GM23338 (cell line): ENCODE data around the gene CACNB1. TPM values are rescaled to one million over a fixed set of nuclear protein-coding genes. Genes with fewer than 3 reads are reported as not detected.

Experiments
- ATAC-seq: fragments of 200-7000 bp; cut with Tn5 transposase; 3 replicates; pipeline ENCODE4 v1.9.1; 2020
- DNase-seq: peaks from one replicate; pipeline ENCODE4 v3.0.0-alpha.2; 2015; ENCODE audit warnings: low spot score
- H2AFZ ChIP-seq: fragments of 200-600 bp; sonication (generic); 2 replicates; pipeline ENCODE4 v1.8.0; 2016; ENCODE audit warnings: antibody characterized with exemption, mild to moderate bottlenecking, moderate library complexity
- H3F3A ChIP-seq: fragments of 200-600 bp; sonication (generic); replicated peaks from 2 replicates; pipeline ENCODE4 v1.8.0; 2017; ENCODE audit warnings: antibody characterized with exemption, mixed run types, low read depth
- H3K27ac ChIP-seq: fragments of 200-600 bp; sonication (generic); 2 replicates; pipeline ENCODE4 v1.6.1; 2016; ENCODE audit warnings: low read depth
- H3K27me3 ChIP-seq: fragments of 200-600 bp; sonication (generic); 2 replicates; pipeline ENCODE4 v1.8.0; 2016; ENCODE audit warnings: mild to moderate bottlenecking, mixed run types, moderate library complexity; ENCODE audit not compliant: insufficient read depth
- H3K36me3 ChIP-seq: fragments of 200-600 bp; sonication (generic); 2 replicates; pipeline ENCODE4 v1.8.0; 2016; ENCODE audit warnings: mild to moderate bottlenecking; ENCODE audit not compliant: insufficient read depth
- H3K4me1 ChIP-seq: fragments of 200-600 bp; sonication (generic); 2 replicates; pipeline ENCODE4 v1.8.0; 2016; ENCODE audit warnings: mild to moderate bottlenecking, moderate library complexity; ENCODE audit not compliant: insufficient read depth
- H3K4me2 ChIP-seq: fragments of 200-600 bp; sonication (generic); 2 replicates; pipeline ENCODE4 v1.7.1; 2017; ENCODE audit warnings: mixed run types
- H3K4me3 ChIP-seq: fragments of 200-600 bp; sonication (generic); 2 replicates; pipeline ENCODE4 v1.6.1; 2016; ENCODE audit warnings: mixed run types
- H3K79me2 ChIP-seq: fragments of 200-600 bp; sonication (generic); replicated peaks from 2 replicates; pipeline ENCODE4 v1.8.0; 2017; ENCODE audit warnings: mild to moderate bottlenecking; ENCODE audit not compliant: insufficient read depth
- H3K9me2 ChIP-seq: fragments of 200-600 bp; sonication (generic); 2 replicates; pipeline ENCODE4 v1.8.0; 2017; ENCODE audit not compliant: insufficient read depth
- H4K20me1 ChIP-seq: fragments of 200-600 bp; sonication (generic); replicated peaks from 2 replicates; pipeline ENCODE4 v1.8.0; 2017; ENCODE audit warnings: mild to moderate bottlenecking; ENCODE audit not compliant: insufficient read depth
- H3K27ac Mint-ChIP-seq: 2 replicates; pipeline ENCODE4 v1.8.0; 2020; ENCODE audit warnings: inconsistent platforms, mild to moderate bottlenecking, moderate library complexity, mixed read lengths
- H3K27me3 Mint-ChIP-seq: 3 replicates; pipeline ENCODE4 v1.8.0; 2022; ENCODE audit warnings: low read depth, mild to moderate bottlenecking, moderate library complexity, mixed read lengths, inconsistent platforms; ENCODE audit not compliant: insufficient read depth, poor library complexity
- H3K36me3 Mint-ChIP-seq: 3 replicates; pipeline ENCODE4 v1.8.0; 2021; ENCODE audit warnings: low read depth, mild to moderate bottlenecking, inconsistent platforms, moderate library complexity, mixed read lengths
- H3K4me1 Mint-ChIP-seq: 3 replicates; pipeline ENCODE4 v1.8.0; 2020; ENCODE audit warnings: mild to moderate bottlenecking, inconsistent platforms, mixed read lengths
- H3K4me3 Mint-ChIP-seq: 3 replicates; pipeline ENCODE4 v1.8.0; 2021; ENCODE audit warnings: moderate library complexity, mild to moderate bottlenecking, inconsistent platforms, mixed read lengths
- H3K9me3 Mint-ChIP-seq: 3 replicates; pipeline ENCODE4 v1.8.0; 2020; ENCODE audit warnings: moderate library complexity, mild to moderate bottlenecking, inconsistent platforms, mixed read lengths
- CTCF ChIP-seq, 2 experiments: fragments of 200-600 bp in 1 of 2; sonication (generic) in 1 of 2; conservative IDR thresholded peaks; 2 replicates each; pipeline versions ENCODE4 v1.5.1 to v1.6.1; 2016 to 2017; ENCODE audit warnings: antibody characterized with exemption in 2 of 2, low read depth in 2 of 2, mild to moderate bottlenecking in 2 of 2, moderate library complexity in 1 of 2
- POLR2AphosphoS5 ChIP-seq: IDR thresholded peaks from 2 replicates; pipeline ENCODE4 v1.6.1; 2016; ENCODE audit warnings: antibody characterized with exemption, low read depth
- STAT1 ChIP-seq: IDR thresholded peaks from one replicate; pipeline ENCODE4 v1.6.1; 2016; ENCODE audit warnings: antibody characterized with exemption; ENCODE audit not compliant: unreplicated experiment
- polyA plus RNA-seq: library from polyadenylated mRNA; unstranded; fragments of >200 nt; fragmentation: Nextera tagmentation; extraction: Ambion mirVana; gene quantifications from 2 replicates; pipeline ENCODE4 v1.2.1, GENCODE V29; 2016
- total RNA-seq: library from RNA; depleted of rRNA; stranded (reverse); fragments of >200 nt; shearing (Covaris generic); gene quantifications from 2 replicates; pipeline ENCODE4 v1.2.3, GENCODE V29; 2014
- TF ChIP-seq, protein P1 (sequence below): IDR thresholded peaks from 2 replicates; pipeline ENCODE4 v1.6.1; 2016; ENCODE audit warnings: antibody characterized with exemption
- TF ChIP-seq, protein P2 (sequence below): fragments of 250-450 bp; sonication (Bioruptor Pico); IDR thresholded peaks from 2 replicates; pipeline ENCODE4 v1.5.0; 2020; ENCODE audit warnings: mild to moderate bottlenecking, moderate library complexity

Gene CACNB1
- total and polyA plus RNA-seq, 2 experiments from 2014 or later = 8.4 to 13.1 TPM

DNA sequence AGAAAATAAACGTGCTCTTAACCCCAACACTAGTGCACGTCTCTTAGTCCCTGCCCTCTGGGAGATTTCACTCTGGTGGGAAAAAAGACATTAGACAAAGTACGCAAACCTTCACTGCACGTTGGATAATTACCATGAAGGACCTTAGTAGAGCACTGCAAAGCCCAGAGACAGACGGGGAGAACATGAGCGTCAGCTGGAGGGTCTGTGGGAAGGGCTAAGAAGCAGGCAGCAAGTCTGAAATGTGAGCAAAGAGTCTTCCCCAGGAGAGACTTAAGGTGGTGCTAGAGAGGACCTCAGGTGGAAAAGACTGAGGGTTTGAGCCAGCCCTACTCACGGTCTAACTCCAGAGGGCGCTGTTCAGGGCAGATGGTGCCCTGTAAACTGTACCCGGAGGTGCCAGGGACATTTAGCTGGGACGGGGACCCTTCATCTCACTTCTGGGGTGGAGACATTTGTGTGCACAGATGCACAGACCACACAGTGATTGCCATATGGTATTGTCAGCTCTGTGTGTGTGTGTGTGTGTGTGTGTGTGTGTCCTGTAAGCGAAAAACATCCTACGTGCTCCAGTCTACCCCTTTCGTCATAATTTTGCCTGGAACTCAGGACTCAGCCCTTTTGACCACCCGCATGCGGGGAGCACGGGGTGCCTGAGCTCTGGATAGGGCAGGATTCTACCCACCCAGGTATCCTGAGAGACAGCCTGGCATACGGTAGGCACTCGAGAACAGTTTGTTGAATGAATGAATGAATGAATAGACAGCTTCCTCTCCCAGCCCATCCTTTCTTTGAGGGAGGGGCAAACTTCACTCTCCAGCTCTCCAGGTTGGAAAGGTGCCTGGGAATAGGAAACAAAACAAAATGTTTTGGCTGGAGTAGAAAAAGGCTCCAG, 38.3 kb upstream of the CACNB1 start:
- Mint-ChIP-seq H3K27me3 (peaks cover 13% of the 10 kb centered on the region), H3K4me3 (no peak overlapping the region), H3K36me3 (no peaks in the 10 kb centered on the region), H3K9me3 (no peaks in the 10 kb centered on the region), H3K27ac (no peak overlapping the region), H3K4me1 (peaks cover 19% of the 10 kb centered on the region)
- no peak overlapping the region for H3K27ac ChIP-seq
- TF ChIP-seq POLR2AphosphoS5 = no peak
- TF ChIP-seq CTCF (conservative IDR thresholded peaks at IDR 0.05; ENCODE audit: low read depth in 2 of 2) = peak; percentile 93 to 99
- peaks cover 14% of the 10 kb centered on the region; the same call in 1 of the 2 replicates for H3F3A ChIP-seq
- no peaks in the 10 kb centered on the region for H4K20me1 ChIP-seq
- H3K36me3 ChIP-seq = no peaks in the 10 kb centered on the region
- H3K79me2 ChIP-seq = no peaks in the 10 kb centered on the region
- DNase-seq (peak; percentile 96), ATAC-seq (peak; percentile 79)
- no peaks in the 10 kb centered on the region for H3K9me2 ChIP-seq
- no peak overlapping the region for H3K4me3 ChIP-seq
- no peak overlapping the region for H2AFZ ChIP-seq
- H3K4me2 ChIP-seq = no peak overlapping the region; the same call in 1 of the 2 replicates
- no peaks in the 10 kb centered on the region for H3K27me3 ChIP-seq
- H3K4me1 ChIP-seq = peaks cover 9% of the 10 kb centered on the region

DNA sequence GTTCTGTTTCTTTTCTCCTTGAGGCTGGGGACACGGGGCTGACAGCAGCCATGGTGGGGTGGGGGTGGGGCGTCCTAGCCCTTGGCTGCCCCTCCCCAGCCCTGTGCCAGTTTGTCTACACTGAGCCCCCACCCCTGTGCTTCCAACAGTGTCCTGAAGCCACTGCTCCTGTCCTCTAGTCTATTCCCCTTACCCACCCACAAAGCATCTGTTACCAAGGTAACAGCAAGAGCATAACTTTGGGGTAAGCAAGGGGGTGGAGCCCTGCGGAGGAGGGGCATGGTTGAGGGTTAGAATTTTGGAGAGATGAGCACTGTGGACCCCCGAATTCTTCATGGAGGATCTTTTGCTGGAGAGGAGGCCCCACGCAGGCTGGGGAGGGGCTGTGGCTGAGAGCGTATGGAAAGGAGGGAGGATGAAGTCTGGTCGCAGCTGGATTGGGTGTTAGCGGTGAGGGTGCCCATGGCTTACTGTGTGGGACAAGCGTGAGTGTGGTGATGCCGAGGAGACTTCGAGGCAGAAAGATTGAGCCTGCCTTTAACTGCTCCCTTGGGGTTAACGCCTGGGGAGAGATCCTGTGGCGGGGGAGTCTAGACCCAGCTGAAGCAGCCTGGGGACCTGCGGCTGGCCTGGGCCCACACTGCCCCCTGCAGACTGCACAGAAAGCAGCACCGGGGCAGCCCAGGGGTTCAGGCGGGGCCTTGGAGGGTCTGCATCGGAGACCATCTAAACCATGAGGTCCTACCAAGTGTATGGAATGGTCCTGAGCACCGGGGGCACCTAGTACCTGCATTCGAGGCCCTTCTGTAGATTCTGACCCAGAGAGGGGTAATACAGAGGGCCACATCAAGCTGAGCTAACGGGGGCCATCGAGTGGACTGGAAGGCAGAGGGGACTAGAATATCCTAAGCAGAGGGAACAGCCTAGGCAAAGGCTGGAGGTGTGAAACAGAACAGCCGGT, 34.4 kb upstream of the CACNB1 start:
- Histone ChIP-seq H2AFZ (peak overlapping the region; percentile 99), H3K79me2 (no peaks in the 10 kb centered on the region), H3K4me3 (peak overlapping the region; percentile 57), H3K27me3 (no peaks in the 10 kb centered on the region), H3K4me1 (peaks cover 9% of the 10 kb centered on the region), H3K27ac (no peak overlapping the region), H3K36me3 (no peaks in the 10 kb centered on the region), H3F3A (peaks cover 14% of the 10 kb centered on the region; the same call in 1 of the 2 replicates), H3K9me2 (no peaks in the 10 kb centered on the region), H3K4me2 (peak overlapping the region; percentile 95), H4K20me1 (no peaks in the 10 kb centered on the region)
- Mint-ChIP-seq H3K36me3 (no peaks in the 10 kb centered on the region), H3K27me3 (peaks cover 14% of the 10 kb centered on the region), H3K4me1 (peaks cover 21% of the 10 kb centered on the region), H3K27ac (no peak overlapping the region), H3K9me3 (no peaks in the 10 kb centered on the region), H3K4me3 (peak overlapping the region; percentile 55)
- peak; percentile 80 for DNase-seq
- peak; percentile 83 for ATAC-seq
- TF ChIP-seq, protein P1, sequence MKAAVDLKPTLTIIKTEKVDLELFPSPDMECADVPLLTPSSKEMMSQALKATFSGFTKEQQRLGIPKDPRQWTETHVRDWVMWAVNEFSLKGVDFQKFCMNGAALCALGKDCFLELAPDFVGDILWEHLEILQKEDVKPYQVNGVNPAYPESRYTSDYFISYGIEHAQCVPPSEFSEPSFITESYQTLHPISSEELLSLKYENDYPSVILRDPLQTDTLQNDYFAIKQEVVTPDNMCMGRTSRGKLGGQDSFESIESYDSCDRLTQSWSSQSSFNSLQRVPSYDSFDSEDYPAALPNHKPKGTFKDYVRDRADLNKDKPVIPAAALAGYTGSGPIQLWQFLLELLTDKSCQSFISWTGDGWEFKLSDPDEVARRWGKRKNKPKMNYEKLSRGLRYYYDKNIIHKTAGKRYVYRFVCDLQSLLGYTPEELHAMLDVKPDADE = no peak
- no peak for TF ChIP-seq STAT1
- TF ChIP-seq, protein P2, sequence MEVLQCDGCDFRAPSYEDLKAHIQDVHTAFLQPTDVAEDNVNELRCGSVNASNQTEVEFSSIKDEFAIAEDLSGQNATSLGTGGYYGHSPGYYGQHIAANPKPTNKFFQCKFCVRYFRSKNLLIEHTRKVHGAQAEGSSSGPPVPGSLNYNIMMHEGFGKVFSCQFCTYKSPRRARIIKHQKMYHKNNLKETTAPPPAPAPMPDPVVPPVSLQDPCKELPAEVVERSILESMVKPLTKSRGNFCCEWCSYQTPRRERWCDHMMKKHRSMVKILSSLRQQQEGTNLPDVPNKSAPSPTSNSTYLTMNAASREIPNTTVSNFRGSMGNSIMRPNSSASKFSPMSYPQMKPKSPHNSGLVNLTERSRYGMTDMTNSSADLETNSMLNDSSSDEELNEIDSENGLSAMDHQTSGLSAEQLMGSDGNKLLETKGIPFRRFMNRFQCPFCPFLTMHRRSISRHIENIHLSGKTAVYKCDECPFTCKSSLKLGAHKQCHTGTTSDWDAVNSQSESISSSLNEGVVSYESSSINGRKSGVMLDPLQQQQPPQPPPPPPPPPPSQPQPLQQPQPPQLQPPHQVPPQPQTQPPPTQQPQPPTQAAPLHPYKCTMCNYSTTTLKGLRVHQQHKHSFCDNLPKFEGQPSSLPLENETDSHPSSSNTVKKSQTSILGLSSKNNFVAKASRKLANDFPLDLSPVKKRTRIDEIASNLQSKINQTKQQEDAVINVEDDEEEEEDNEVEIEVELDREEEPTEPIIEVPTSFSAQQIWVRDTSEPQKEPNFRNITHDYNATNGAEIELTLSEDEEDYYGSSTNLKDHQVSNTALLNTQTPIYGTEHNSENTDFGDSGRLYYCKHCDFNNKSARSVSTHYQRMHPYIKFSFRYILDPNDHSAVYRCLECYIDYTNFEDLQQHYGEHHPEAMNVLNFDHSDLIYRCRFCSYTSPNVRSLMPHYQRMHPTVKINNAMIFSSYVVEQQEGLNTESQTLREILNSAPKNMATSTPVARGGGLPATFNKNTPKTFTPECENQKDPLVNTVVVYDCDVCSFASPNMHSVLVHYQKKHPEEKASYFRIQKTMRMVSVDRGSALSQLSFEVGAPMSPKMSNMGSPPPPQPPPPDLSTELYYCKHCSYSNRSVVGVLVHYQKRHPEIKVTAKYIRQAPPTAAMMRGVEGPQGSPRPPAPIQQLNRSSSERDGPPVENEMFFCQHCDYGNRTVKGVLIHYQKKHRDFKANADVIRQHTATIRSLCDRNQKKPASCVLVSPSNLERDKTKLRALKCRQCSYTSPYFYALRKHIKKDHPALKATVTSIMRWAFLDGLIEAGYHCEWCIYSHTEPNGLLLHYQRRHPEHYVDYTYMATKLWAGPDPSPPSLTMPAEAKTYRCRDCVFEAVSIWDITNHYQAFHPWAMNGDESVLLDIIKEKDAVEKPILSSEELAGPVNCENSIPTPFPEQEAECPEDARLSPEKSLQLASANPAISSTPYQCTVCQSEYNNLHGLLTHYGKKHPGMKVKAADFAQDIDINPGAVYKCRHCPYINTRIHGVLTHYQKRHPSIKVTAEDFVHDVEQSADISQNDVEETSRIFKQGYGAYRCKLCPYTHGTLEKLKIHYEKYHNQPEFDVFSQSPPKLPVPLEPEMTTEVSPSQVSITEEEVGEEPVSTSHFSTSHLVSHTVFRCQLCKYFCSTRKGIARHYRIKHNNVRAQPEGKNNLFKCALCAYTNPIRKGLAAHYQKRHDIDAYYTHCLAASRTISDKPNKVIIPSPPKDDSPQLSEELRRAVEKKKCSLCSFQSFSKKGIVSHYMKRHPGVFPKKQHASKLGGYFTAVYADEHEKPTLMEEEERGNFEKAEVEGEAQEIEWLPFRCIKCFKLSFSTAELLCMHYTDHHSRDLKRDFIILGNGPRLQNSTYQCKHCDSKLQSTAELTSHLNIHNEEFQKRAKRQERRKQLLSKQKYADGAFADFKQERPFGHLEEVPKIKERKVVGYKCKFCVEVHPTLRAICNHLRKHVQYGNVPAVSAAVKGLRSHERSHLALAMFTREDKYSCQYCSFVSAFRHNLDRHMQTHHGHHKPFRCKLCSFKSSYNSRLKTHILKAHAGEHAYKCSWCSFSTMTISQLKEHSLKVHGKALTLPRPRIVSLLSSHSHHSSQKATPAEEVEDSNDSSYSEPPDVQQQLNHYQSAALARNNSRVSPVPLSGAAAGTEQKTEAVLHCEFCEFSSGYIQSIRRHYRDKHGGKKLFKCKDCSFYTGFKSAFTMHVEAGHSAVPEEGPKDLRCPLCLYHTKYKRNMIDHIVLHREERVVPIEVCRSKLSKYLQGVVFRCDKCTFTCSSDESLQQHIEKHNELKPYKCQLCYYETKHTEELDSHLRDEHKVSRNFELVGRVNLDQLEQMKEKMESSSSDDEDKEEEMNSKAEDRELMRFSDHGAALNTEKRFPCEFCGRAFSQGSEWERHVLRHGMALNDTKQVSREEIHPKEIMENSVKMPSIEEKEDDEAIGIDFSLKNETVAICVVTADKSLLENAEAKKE (CRISPR knock-in tag) = no peak
